A549 (cell line): Measurements from ENCODE around the gene QSER1.

Source experiments
- BHLHE40 ChIP-seq: IDR thresholded peaks from 2 replicates; pipeline ENCODE4 v1.6.1; 2012; ENCODE audit warnings: low read depth, low read length, inconsistent platforms
- CHD2 ChIP-seq: fragments of 150-350 bp; IDR thresholded peaks from 2 replicates; pipeline ENCODE4 v1.6.1; 2014; ENCODE audit warnings: low read length; ENCODE audit not compliant: partially characterized antibody
- CTCF ChIP-seq: fragments of >200 bp; sonication (Bioruptor Twin); formaldehyde crosslinking; IDR thresholded peaks from 3 replicates; pipeline ENCODE4 v1.5.1; 2016
- EHF ChIP-seq: fragments of 250-450 bp; sonication (Bioruptor Pico); IDR thresholded peaks from 2 replicates; pipeline ENCODE4 v1.5.0; 2020; ENCODE audit warnings: mild to moderate bottlenecking
- MAX ChIP-seq: IDR thresholded peaks from 2 replicates; pipeline ENCODE4 v1.6.1; 2012
- MYC ChIP-seq: IDR thresholded peaks from 2 replicates; pipeline ENCODE4 v1.6.1; 2012; ENCODE audit warnings: mild to moderate bottlenecking, inconsistent platforms, low read length, improper control_type of control experiment, borderline replicate concordance
- NR3C1 ChIP-seq: fragments of >200 bp; sonication (Bioruptor Twin); formaldehyde crosslinking; IDR thresholded peaks from 3 replicates; pipeline ENCODE4 v1.6.1; 2017
- POLR2A ChIP-seq: IDR thresholded peaks from 2 replicates; pipeline ENCODE4 v1.6.1; 2012; ENCODE audit warnings: mild to moderate bottlenecking, low read length
- POLR2AphosphoS2 ChIP-seq: conservative IDR thresholded peaks from 2 replicates; pipeline ENCODE4 v1.6.1; 2012; ENCODE audit warnings: low read length, improper control_type of control experiment, inconsistent platforms
- RAD21 ChIP-seq, 2 experiments: fragments of >200 bp in 1 of 2; sonication (Bioruptor Twin) in 1 of 2; formaldehyde crosslinking in 1 of 2; IDR thresholded peaks in 1 of 2; conservative IDR thresholded peaks in 1 of 2; 2 replicates in 1 of 2; 3 replicates in 1 of 2; pipeline ENCODE4 v1.6.1; 2012 to 2018; ENCODE audit warnings: inconsistent platforms in 1 of 2
- RFX5 ChIP-seq: fragments of 450-650 bp; IDR thresholded peaks from 2 replicates; pipeline ENCODE4 v1.7.1; 2014; ENCODE audit warnings: antibody characterized with exemption, mild to moderate bottlenecking, moderate library complexity
- SREBF2 ChIP-seq: fragments of 450-650 bp; IDR thresholded peaks from 2 replicates; pipeline ENCODE4 v1.6.1; 2014; ENCODE audit warnings: mild to moderate bottlenecking, moderate library complexity

GRCh38 chr11:32891657-32892354 is 805 bp upstream of the QSER1 start:
- TF ChIP-seq CTCF (no peak), RAD21 (conservative IDR thresholded peaks at IDR 0.05 in 1 of 2, IDR thresholded peaks at IDR 0.05 in 1 of 2) (no peak), RFX5 (no peak), MAX (no peak), CHD2 (no peak), POLR2A (no peak), BHLHE40 (no peak), SREBF2 (no peak), MYC (no peak), POLR2AphosphoS2 (no peak), EHF (CRISPR knock-in tag) (no peak), NR3C1 (no peak)
